IMR-90 (cell line): ENCODE results near the gene MPP2. TPM values are rescaled to one million over a fixed set of nuclear protein-coding genes. Genes with fewer than 3 reads are reported as not detected.

Source experiments
- ATAC-seq: fragments of 200-7000 bp; cut with Tn5 transposase; 2 replicates; pipeline ENCODE4 v1.9.1; 2020; ENCODE audit warnings: low read depth, mild to moderate bottlenecking, moderate library complexity
- BruUV-seq: library from RNA; stranded (reverse); fragments of 400-500 nt; replicated peaks from 2 replicates; lab custom pipeline; 2021; lab: Mats Ljungman, UMichigan
- CTCF ChIA-PET: fragments of 300-600 bp; formaldehyde crosslinking; extraction: SDS; loops from one replicate; lab custom pipeline; 2021; ENCODE audit warnings: antibody characterized with exemption; lab: Yijun Ruan, JAX
- POLR2A ChIA-PET: fragments of 300-600 bp; sonication (Branson Sonifier 250); formaldehyde crosslinking; loops from one replicate; lab custom pipeline; 2022; ENCODE audit warnings: antibody characterized with exemption; ENCODE audit not compliant: unreplicated experiment; lab: Charles Lee
- DNase-seq: peaks from one replicate; pipeline ENCODE4 v3.0.0; 2013
- H2AFZ ChIP-seq: replicated peaks from 2 replicates; pipeline ENCODE3; 2013; ENCODE audit warnings: low read length, mild to moderate bottlenecking; ENCODE audit not compliant: poor library complexity
- H2AK5ac ChIP-seq: 2 replicates; pipeline ENCODE4 v1.6.1; 2013; ENCODE audit warnings: low read depth, low read length, inconsistent platforms
- H2AK9ac ChIP-seq: replicated peaks from 2 replicates; pipeline ENCODE3; 2013; ENCODE audit warnings: mild to moderate bottlenecking, low read depth, low read length, moderate library complexity; ENCODE audit not compliant: poor library complexity
- H2BK120ac ChIP-seq: 2 replicates; pipeline ENCODE4 v1.6.1; 2013; ENCODE audit warnings: low read depth, low read length, inconsistent platforms
- H2BK15ac ChIP-seq: 3 replicates; pipeline ENCODE4 v1.6.1; 2013; ENCODE audit warnings: low read depth, low read length, inconsistent platforms
- H2BK20ac ChIP-seq: 2 replicates; pipeline ENCODE4 v1.6.1; 2013; ENCODE audit warnings: low read depth, mild to moderate bottlenecking, inconsistent platforms, low read length, moderate library complexity
- H2BK5ac ChIP-seq: 2 replicates; pipeline ENCODE4 v1.6.1; 2013; ENCODE audit warnings: mild to moderate bottlenecking, low read depth, low read length, inconsistent platforms; ENCODE audit not compliant: poor library complexity, severe bottlenecking
- H3K14ac ChIP-seq: replicated peaks from 2 replicates; pipeline ENCODE4 v1.6.1; 2013; ENCODE audit warnings: low read depth, low read length, inconsistent platforms
- H3K18ac ChIP-seq: 2 replicates; pipeline ENCODE4 v1.6.1; 2013; ENCODE audit warnings: low read depth, low read length, control low read depth
- H3K23ac ChIP-seq: 2 replicates; pipeline ENCODE4 v1.6.1; 2013; ENCODE audit warnings: low read depth, low read length, inconsistent platforms
- H3K27ac ChIP-seq: 2 replicates; pipeline ENCODE4 v1.5.1; 2013; ENCODE audit warnings: mild to moderate bottlenecking, control low read depth, low read length; ENCODE audit not compliant: insufficient read depth
- H3K27me3 ChIP-seq: 2 replicates; pipeline ENCODE4 v1.6.1; 2013; ENCODE audit warnings: low read length; ENCODE audit not compliant: control insufficient read depth, insufficient read depth
- H3K36me3 ChIP-seq: 2 replicates; pipeline ENCODE4 v1.6.1; 2013; ENCODE audit warnings: low read length, mixed read lengths; ENCODE audit not compliant: control insufficient read depth, insufficient read depth
- H3K4ac ChIP-seq: 2 replicates; pipeline ENCODE4 v1.6.1; 2013; ENCODE audit warnings: low read depth, low read length, inconsistent platforms
- H3K4me1 ChIP-seq: 2 replicates; pipeline ENCODE4 v1.6.1; 2013; ENCODE audit warnings: low read length, mixed read lengths; ENCODE audit not compliant: control insufficient read depth, insufficient read depth
- H3K4me2 ChIP-seq: 2 replicates; pipeline ENCODE4 v1.6.1; 2013; ENCODE audit warnings: low read depth, mild to moderate bottlenecking, control low read depth, low read length, moderate library complexity
- H3K4me3 ChIP-seq: 2 replicates; pipeline ENCODE4 v1.5.1; 2013; ENCODE audit warnings: low read depth, mild to moderate bottlenecking, control low read depth, low read length, moderate library complexity; ENCODE audit not compliant: insufficient read depth
- H3K56ac ChIP-seq: 2 replicates; pipeline ENCODE4 v1.6.1; 2013; ENCODE audit warnings: low read length, inconsistent platforms; ENCODE audit not compliant: insufficient read depth; ENCODE audit errors: extremely low read depth
- H3K79me1 ChIP-seq, 2 experiments: 2 replicates each; pipeline ENCODE4 v1.6.1; 2013; ENCODE audit warnings: low read length in 2 of 2, inconsistent platforms in 1 of 2, low read depth in 1 of 2
- H3K9ac ChIP-seq: 2 replicates; pipeline ENCODE4 v1.6.1; 2013; ENCODE audit warnings: low read depth, low read length, control low read depth
- H3K9me1 ChIP-seq: 2 replicates; pipeline ENCODE4 v1.6.1; 2013; ENCODE audit warnings: low read length, inconsistent platforms; ENCODE audit not compliant: insufficient read depth
- H3K9me3 ChIP-seq: 2 replicates; pipeline ENCODE4 v1.6.1; 2013; ENCODE audit warnings: low read length; ENCODE audit not compliant: control insufficient read depth, insufficient read depth
- H4K20me1 ChIP-seq: 2 replicates; pipeline ENCODE4 v1.6.1; 2013; ENCODE audit warnings: low read length, inconsistent platforms; ENCODE audit not compliant: insufficient read depth
- H4K5ac ChIP-seq: 2 replicates; pipeline ENCODE4 v1.6.1; 2013; ENCODE audit warnings: mild to moderate bottlenecking, low read depth, low read length, control low read depth
- H4K8ac ChIP-seq, 2 experiments: 2 replicates each; pipeline ENCODE4 v1.6.1; 2013; ENCODE audit warnings: low read depth in 2 of 2, low read length in 2 of 2, control low read depth in 1 of 2, inconsistent platforms in 1 of 2
- H4K91ac ChIP-seq: 2 replicates; pipeline ENCODE4 v1.6.1; 2013; ENCODE audit warnings: low read depth, low read length, inconsistent platforms; ENCODE audit not compliant: insufficient read depth
- BHLHE40 ChIP-seq: fragments of 150-350 bp; IDR thresholded peaks from 2 replicates; pipeline ENCODE4 v1.6.1; 2016; ENCODE audit warnings: mild to moderate bottlenecking, low read depth, low read length
- CEBPB ChIP-seq: IDR thresholded peaks from 2 replicates; pipeline ENCODE4 v1.6.1; 2012; ENCODE audit warnings: low read depth, low read length, improper control_type of control experiment
- FOS ChIP-seq: fragments of 150-350 bp; IDR thresholded peaks from 2 replicates; pipeline ENCODE4 v1.6.1; 2016; ENCODE audit warnings: low read depth, low read length
- MAFK ChIP-seq: IDR thresholded peaks from 2 replicates; pipeline ENCODE4 v1.6.1; 2012; ENCODE audit warnings: low read depth, low read length, improper control_type of control experiment
- MAZ ChIP-seq: IDR thresholded peaks from 2 replicates; pipeline ENCODE4 v1.6.1; 2012; ENCODE audit warnings: low read depth, mild to moderate bottlenecking, low read length, improper control_type of control experiment, moderate library complexity, borderline replicate concordance
- MXI1 ChIP-seq: IDR thresholded peaks from 2 replicates; pipeline ENCODE4 v1.6.1; 2012; ENCODE audit warnings: low read depth, mild to moderate bottlenecking, low read length, moderate library complexity, borderline replicate concordance
- NFE2L2 ChIP-seq: fragments of 150-350 bp; IDR thresholded peaks from 2 replicates; pipeline ENCODE4 v1.6.1; 2016; ENCODE audit warnings: low read depth, mild to moderate bottlenecking, low read length
- POLR2A ChIP-seq: IDR thresholded peaks from 2 replicates; pipeline ENCODE4 v1.6.1; 2012; ENCODE audit warnings: mild to moderate bottlenecking, low read depth, low read length
- RAD21 ChIP-seq: IDR thresholded peaks from 2 replicates; pipeline ENCODE4 v1.6.1; 2012; ENCODE audit warnings: low read length, improper control_type of control experiment
- RCOR1 ChIP-seq: IDR thresholded peaks from 2 replicates; pipeline ENCODE4 v1.6.1; 2012; ENCODE audit warnings: mild to moderate bottlenecking, low read length, improper control_type of control experiment; ENCODE audit not compliant: insufficient replicate concordance
- RFX5 ChIP-seq: IDR thresholded peaks from 2 replicates; pipeline ENCODE4 v1.8.0; 2012; ENCODE audit warnings: low read depth, mild to moderate bottlenecking, low read length, moderate library complexity
- SMC3 ChIP-seq: fragments of 150-350 bp; IDR thresholded peaks from 2 replicates; pipeline ENCODE4 v1.6.1; 2016; ENCODE audit warnings: low read depth, mild to moderate bottlenecking, antibody characterized with exemption, low read length, moderate library complexity
- WGBS, 2 experiments: methylation state at CpG; one replicate each; pipeline versions ENCODE4 v1.1.5 to v1.1.7; 2013; ENCODE audit warnings: missing lambda C conversion rate in 2 of 2; ENCODE audit not compliant: insufficient read length in 1 of 2; ENCODE audit errors: extremely low coverage in 2 of 2; 5-methylcytosine and 5-hydroxymethylcytosine counted together
- dilution Hi-C: fragments of 300-500 bp; cut with HindIII; formaldehyde crosslinking; loops from one replicate; pipeline ENCODE4 v1.14.3; 2018; ENCODE audit warnings: low sequenced_read_pairs; ENCODE audit not compliant: unreplicated experiment
- in situ Hi-C: fragments of 300-500 bp; cut with MboI; formaldehyde crosslinking; loops from 3 replicates; pipeline ENCODE4 v1.14.3; 2019; ENCODE audit warnings: low sequenced_read_pairs, inconsistent platforms, mixed read lengths
- intact Hi-C: fragments of 100-400 bp; cut with micrococcal nuclease; formaldehyde crosslinking; loops from 2 replicates; pipeline ENCODE4 v1.10.0; 2022
- polyA plus RNA-seq, 3 experiments: library from polyadenylated mRNA; depleted of rRNA; stranded (reverse); fragments of >200 nt; gene quantifications; 2 replicates each; pipeline ENCODE4 v1.2.3, GENCODE V29; 2012; ENCODE audit warnings: low replicate concordance in 1 of 3
- total RNA-seq: library from RNA; depleted of rRNA; stranded (reverse); fragments of >200 nt; gene quantifications from 2 replicates; pipeline ENCODE4 v1.2.3, GENCODE V29; 2012
- TF ChIP-seq, protein P1 (sequence below): conservative IDR thresholded peaks from 2 replicates; pipeline ENCODE4 v1.5.1; 2012; ENCODE audit warnings: mild to moderate bottlenecking, low read depth, low read length, improper control_type of control experiment
- TF ChIP-seq, protein P2 (sequence below): fragments of 150-350 bp; IDR thresholded peaks from 2 replicates; pipeline ENCODE4 v1.6.1; 2016; ENCODE audit warnings: low read depth, mild to moderate bottlenecking, low read length, moderate library complexity, borderline replicate concordance
- TF ChIP-seq, protein P3 (sequence below): fragments of 150-350 bp; IDR thresholded peaks from 2 replicates; pipeline ENCODE4 v1.6.1; 2017; ENCODE audit warnings: mild to moderate bottlenecking, antibody characterized with exemption, low read length, low read depth

Gene MPP2
- total and polyA plus RNA-seq, 2 of the 4 experiments (the other 2 are of a cell fraction) = 3.2 to 3.8 TPM

DNA sequence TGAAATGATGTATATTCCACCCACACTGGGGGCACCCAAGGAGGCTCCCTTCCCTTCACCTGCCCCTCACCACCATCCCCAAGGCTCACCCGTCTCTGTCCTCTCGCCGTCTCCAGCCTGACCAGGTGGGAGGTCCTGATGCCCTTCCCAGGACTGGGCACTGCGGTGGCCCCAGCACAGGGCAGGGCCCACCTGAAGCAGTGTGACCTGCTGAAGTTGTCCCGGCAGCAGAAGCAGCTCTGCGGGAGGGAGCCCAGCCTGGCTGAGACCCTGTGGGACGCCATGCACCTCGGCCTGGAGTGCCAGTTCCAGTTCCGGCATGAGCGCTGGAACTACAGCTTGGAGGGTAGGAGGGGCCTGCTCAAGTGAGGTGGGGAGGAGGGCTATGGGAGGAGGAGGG lies 25.0 kb upstream of the MPP2 start:
- no peak overlapping the region for H4K91ac ChIP-seq
- no peak overlapping the region for H3K56ac ChIP-seq
- 95% methylated on average over 6 of the region's 10 CpGs; no CpG with 5 or more reads in 1 of the 2 experiments for WGBS, 2 experiments
- no peaks in the 10 kb centered on the region; the same call in 1 of the 2 replicates for H3K4me1 ChIP-seq
- peaks cover 61% of the 10 kb centered on the region for H3K27me3 ChIP-seq
- H2AK5ac ChIP-seq = no peak overlapping the region
- no peak for TF ChIP-seq MAFK
- TF ChIP-seq MAZ = no peak
- TF ChIP-seq, protein P1, sequence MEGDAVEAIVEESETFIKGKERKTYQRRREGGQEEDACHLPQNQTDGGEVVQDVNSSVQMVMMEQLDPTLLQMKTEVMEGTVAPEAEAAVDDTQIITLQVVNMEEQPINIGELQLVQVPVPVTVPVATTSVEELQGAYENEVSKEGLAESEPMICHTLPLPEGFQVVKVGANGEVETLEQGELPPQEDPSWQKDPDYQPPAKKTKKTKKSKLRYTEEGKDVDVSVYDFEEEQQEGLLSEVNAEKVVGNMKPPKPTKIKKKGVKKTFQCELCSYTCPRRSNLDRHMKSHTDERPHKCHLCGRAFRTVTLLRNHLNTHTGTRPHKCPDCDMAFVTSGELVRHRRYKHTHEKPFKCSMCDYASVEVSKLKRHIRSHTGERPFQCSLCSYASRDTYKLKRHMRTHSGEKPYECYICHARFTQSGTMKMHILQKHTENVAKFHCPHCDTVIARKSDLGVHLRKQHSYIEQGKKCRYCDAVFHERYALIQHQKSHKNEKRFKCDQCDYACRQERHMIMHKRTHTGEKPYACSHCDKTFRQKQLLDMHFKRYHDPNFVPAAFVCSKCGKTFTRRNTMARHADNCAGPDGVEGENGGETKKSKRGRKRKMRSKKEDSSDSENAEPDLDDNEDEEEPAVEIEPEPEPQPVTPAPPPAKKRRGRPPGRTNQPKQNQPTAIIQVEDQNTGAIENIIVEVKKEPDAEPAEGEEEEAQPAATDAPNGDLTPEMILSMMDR = no peak
- no peak for TF ChIP-seq NFE2L2
- TF ChIP-seq RAD21 = no peak
- TF ChIP-seq BHLHE40 = no peak
- TF ChIP-seq, protein P2, sequence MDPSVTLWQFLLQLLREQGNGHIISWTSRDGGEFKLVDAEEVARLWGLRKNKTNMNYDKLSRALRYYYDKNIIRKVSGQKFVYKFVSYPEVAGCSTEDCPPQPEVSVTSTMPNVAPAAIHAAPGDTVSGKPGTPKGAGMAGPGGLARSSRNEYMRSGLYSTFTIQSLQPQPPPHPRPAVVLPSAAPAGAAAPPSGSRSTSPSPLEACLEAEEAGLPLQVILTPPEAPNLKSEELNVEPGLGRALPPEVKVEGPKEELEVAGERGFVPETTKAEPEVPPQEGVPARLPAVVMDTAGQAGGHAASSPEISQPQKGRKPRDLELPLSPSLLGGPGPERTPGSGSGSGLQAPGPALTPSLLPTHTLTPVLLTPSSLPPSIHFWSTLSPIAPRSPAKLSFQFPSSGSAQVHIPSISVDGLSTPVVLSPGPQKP = no peak
- no peak for TF ChIP-seq SMC3
- TF ChIP-seq POLR2A = no peak
- no peak for TF ChIP-seq RFX5
- TF ChIP-seq FOS = no peak
- no peak for TF ChIP-seq RCOR1
- no peak for TF ChIP-seq MXI1
- TF ChIP-seq, protein P3, sequence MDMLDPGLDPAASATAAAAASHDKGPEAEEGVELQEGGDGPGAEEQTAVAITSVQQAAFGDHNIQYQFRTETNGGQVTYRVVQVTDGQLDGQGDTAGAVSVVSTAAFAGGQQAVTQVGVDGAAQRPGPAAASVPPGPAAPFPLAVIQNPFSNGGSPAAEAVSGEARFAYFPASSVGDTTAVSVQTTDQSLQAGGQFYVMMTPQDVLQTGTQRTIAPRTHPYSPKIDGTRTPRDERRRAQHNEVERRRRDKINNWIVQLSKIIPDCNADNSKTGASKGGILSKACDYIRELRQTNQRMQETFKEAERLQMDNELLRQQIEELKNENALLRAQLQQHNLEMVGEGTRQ = no peak
- no peak for TF ChIP-seq CEBPB
- H3K9me1 ChIP-seq = no peaks in the 10 kb centered on the region
- H3K4ac ChIP-seq = no peak overlapping the region
- H4K8ac ChIP-seq = no peak overlapping the region
- H3K9me3 ChIP-seq = no peaks in the 10 kb centered on the region
- H2AK9ac ChIP-seq = no peak overlapping the region
- no peak overlapping the region for H3K9ac ChIP-seq
- H3K23ac ChIP-seq = no peak overlapping the region
- intact Hi-C loops (no loop called here), dilution Hi-C loops (no loop called here), in situ Hi-C loops (no loop called here)
- H3K4me3 ChIP-seq = no peak overlapping the region
- no peaks in the 10 kb centered on the region for H4K20me1 ChIP-seq
- H2BK20ac ChIP-seq = no peak overlapping the region
- H2BK15ac ChIP-seq = no peak overlapping the region
- no peak overlapping the region for H3K27ac ChIP-seq
- H2BK120ac ChIP-seq = no peak overlapping the region
- ChIA-PET CTCF (interaction anchor here (1.1 kb wide), 1 partner anchor 22 kb away, joined by 3 read pairs; no protein-coding TSS in a partner anchor), POLR2A (no interaction called here)
- H3K18ac ChIP-seq = no peak overlapping the region
- no peak overlapping the region for H3K4me2 ChIP-seq
- ATAC-seq = no peak
- H3K14ac ChIP-seq = no peak overlapping the region
- BruUV-seq = no TSS peak
- H2BK5ac ChIP-seq = no peak overlapping the region
- no peak for DNase-seq
- H4K5ac ChIP-seq = no peak overlapping the region
- H3K36me3 ChIP-seq = no peaks in the 10 kb centered on the region
- no peaks in the 10 kb centered on the region for H3K79me1 ChIP-seq
- H2AFZ ChIP-seq = no peak overlapping the region
